Peyer's patch (tissue), 4 donors: ENCODE results near the gene DMD. TPM values are rescaled to one million over a fixed set of nuclear protein-coding genes. Genes with fewer than 3 reads are reported as not detected.
"Not testable (repeated sequence)": the region's sequence is repeated elsewhere in the genome, so short reads cannot be mapped to it uniquely, and the experiment has no call there.

Source experiments
- DNase-seq, 3 donors: peaks; one replicate each; pipeline ENCODE4 v3.0.0-alpha.2; 2017 to 2019
- H3K27ac ChIP-seq, 4 donors: fragments of 200-600 bp; sonication (generic); one replicate each; pipeline ENCODE4 v1.5.1; 2016 to 2019
- H3K27me3 ChIP-seq, 2 donors: fragments of 200-600 bp; sonication (generic); one replicate each; pipeline ENCODE4 v1.5.1; 2019
- H3K36me3 ChIP-seq, 3 donors: fragments of 200-600 bp; sonication (generic); one replicate each; pipeline ENCODE4 v1.5.1; 2016 to 2019
- H3K4me1 ChIP-seq, 4 donors: fragments of 200-600 bp; sonication (generic); one replicate each; pipeline ENCODE4 v1.5.1; 2016 to 2019
- H3K4me3 ChIP-seq, 4 donors: fragments of 200-600 bp; sonication (generic); 1 replicate in 3 of 4; 2 replicates in 1 of 4; pipeline ENCODE4 v1.5.1; 2016 to 2019; ENCODE audit warnings: mild to moderate bottlenecking in 1 of 4
- H3K9me3 ChIP-seq, 4 donors: fragments of 200-600 bp; sonication (generic); one replicate each; pipeline ENCODE4 v1.5.1; 2016 to 2019; ENCODE audit warnings: mild to moderate bottlenecking in 1 of 4
- POLR2A ChIP-seq, 2 donors: fragments of 450-650 bp; IDR thresholded peaks; one replicate each; pipeline ENCODE4 v1.5.1; 2017; ENCODE audit warnings: antibody characterized with exemption in 2 of 2, mild to moderate bottlenecking in 2 of 2, moderate library complexity in 2 of 2
- total RNA-seq, 4 donors: library from RNA; depleted of rRNA; stranded (reverse); fragments of >200 nt; gene quantifications; one replicate each; pipeline ENCODE4 v1.1.0, GENCODE V29; 2016
- TF ChIP-seq, protein P1 (sequence below), 6 experiments: fragments of 450-650 bp in 4 of 6; fragments of 200-600 bp in 2 of 6; sonication (generic) in 1 of 6; IDR thresholded peaks; one replicate each; pipeline ENCODE4 v1.5.1; 2017 to 2019; ENCODE audit warnings: antibody characterized with exemption in 6 of 6, mild to moderate bottlenecking in 3 of 6, moderate library complexity in 1 of 6

The DMD gene
- total RNA-seq, 4 donors from 2014 or later = 15.8 to 109 (median 19.1) TPM

DNA sequence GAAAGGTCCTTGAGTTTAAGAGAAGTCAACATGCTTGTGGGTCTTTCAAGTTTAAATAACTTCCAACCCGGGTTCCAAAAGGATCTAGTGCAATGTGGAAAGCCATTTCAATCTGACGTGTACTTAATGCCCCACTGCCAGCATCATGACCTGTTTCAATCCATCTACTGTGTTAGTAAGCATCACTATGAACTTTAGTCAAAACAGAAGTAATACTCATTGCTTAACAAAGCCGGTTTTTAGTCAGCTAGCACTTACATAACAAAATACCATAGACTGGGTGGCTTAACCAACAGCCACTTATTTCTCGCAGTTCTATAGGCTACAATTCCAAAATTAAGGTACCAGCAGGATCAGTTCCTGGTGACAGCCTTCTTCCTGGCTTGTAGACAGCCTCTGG is 677.5 kb downstream of the DMD start:
- Histone ChIP-seq H3K9me3 (no peaks in the 10 kb centered on the region), H3K4me3 (no peak overlapping the region), H3K27ac (no peak overlapping the region), H3K4me1 (no peaks in the 10 kb centered on the region), H3K27me3 (no peaks in the 10 kb centered on the region), H3K36me3 (no peaks in the 10 kb centered on the region)
- no peak for DNase-seq
- TF ChIP-seq, protein P1, sequence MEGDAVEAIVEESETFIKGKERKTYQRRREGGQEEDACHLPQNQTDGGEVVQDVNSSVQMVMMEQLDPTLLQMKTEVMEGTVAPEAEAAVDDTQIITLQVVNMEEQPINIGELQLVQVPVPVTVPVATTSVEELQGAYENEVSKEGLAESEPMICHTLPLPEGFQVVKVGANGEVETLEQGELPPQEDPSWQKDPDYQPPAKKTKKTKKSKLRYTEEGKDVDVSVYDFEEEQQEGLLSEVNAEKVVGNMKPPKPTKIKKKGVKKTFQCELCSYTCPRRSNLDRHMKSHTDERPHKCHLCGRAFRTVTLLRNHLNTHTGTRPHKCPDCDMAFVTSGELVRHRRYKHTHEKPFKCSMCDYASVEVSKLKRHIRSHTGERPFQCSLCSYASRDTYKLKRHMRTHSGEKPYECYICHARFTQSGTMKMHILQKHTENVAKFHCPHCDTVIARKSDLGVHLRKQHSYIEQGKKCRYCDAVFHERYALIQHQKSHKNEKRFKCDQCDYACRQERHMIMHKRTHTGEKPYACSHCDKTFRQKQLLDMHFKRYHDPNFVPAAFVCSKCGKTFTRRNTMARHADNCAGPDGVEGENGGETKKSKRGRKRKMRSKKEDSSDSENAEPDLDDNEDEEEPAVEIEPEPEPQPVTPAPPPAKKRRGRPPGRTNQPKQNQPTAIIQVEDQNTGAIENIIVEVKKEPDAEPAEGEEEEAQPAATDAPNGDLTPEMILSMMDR (IDR thresholded peaks at IDR 0.05) = no peak
- TF ChIP-seq POLR2A (IDR thresholded peaks at IDR 0.05) = no peak

DNA sequence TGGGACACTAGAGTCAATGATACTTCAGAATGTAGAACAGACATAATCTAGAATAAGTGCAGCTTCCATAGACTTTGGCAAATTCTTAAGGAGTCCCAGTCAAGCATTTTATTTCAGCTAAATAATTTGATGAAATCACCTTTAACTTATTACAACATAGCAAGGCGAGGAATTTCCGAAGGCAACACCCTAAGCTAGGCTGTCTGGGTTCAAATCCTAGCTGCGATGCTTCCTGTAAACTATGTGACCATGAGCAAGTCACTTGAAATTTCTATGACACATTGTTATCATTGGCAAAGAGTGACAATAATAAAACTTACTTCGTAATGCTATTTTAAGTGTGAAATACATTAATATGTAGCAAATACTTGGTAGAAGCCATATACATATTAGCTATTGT is 679.1 kb downstream of the DMD start:
- Histone ChIP-seq H3K27ac (no peak overlapping the region), H3K9me3 (no peaks in the 10 kb centered on the region), H3K27me3 (no peaks in the 10 kb centered on the region), H3K36me3 (no peaks in the 10 kb centered on the region), H3K4me3 (no peak overlapping the region), H3K4me1 (no peaks in the 10 kb centered on the region)
- no peak for DNase-seq
- no peak for TF ChIP-seq POLR2A (IDR thresholded peaks at IDR 0.05)

DNA sequence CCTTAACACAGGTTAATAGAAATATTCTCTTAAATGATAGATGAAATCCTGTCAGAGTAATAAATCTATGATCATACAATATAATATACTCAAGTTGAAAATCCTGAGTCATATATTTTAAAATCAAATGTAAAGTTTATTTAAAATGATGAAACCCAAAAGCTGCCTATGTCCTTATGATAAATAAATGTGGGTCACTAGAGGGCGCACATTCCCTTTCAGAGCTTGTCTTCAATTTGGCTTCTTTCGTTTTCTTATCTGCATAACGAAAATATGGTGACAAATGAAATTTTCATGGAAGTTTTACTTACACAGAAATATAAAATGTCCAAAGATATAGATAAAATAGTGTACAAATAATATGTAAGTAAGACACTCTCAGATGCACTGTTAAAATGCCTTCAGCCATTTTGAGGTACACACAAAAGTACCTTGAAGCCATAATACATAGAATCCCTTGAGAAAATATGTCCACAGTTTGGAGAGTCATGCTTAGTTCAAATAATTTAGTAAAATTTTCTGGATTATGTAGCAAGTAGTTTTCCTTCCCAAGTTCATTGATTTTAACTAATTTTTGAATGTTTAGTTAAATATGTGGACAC is 680.4 kb downstream of the DMD start:
- Histone ChIP-seq H3K36me3 (no peaks in the 10 kb centered on the region), H3K4me1 (no peaks in the 10 kb centered on the region), H3K4me3 (no peak overlapping the region), H3K9me3 (no peaks in the 10 kb centered on the region), H3K27ac (no peak overlapping the region), H3K27me3 (no peaks in the 10 kb centered on the region)
- peak in 1 of 3 donors; percentile 48 for DNase-seq
- TF ChIP-seq, protein P1 (IDR thresholded peaks at IDR 0.05) = peak in 5 of 6 experiments; percentile 24 to 59 (median 39)
- no peak for TF ChIP-seq POLR2A (IDR thresholded peaks at IDR 0.05)

DNA sequence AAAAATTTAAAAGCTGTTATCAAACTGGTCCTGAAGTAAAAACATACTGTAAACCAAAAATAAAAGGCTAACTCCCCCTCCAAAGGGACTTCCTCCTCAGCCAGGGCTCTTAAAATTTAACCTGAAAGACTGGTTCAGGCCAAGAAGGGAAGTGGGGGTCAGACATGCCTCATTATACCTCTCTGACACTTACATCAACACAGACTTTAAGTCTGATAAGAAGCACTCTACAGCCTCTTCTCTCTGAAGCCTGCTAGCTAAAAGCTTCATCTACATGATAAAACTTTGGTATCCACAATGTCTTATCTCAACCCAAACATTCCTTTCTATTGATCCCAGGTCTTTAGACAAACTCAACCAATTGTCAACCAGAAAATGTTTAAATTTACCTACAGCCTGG is 682.9 kb downstream of the DMD start:
- not testable (repeated sequence) for DNase-seq, H3K27ac ChIP-seq, H3K36me3 ChIP-seq, H3K4me3 ChIP-seq, H3K9me3 ChIP-seq, H3K27me3 ChIP-seq, H3K4me1 ChIP-seq

DNA sequence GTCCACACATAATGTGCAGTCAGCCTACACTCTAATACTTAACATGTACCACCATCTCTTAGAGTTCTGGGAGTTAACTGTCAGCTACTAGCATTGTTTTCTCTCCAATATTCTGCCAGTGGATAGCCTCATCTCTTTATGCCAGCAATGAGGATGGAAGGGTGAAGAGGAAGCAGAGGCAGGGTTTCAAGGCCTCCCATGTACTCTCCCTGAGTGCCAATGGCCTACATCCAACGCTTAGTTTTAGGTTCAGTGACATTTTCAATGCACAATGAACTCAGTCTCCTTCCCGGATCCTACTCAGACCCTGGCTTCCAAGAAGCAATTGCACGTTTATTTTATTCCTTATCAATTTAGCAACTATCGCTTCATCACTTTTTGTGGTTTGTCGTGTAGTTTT is 686.1 kb downstream of the DMD start:
- no peak for DNase-seq
- H3K4me1 ChIP-seq = no peaks in the 10 kb centered on the region
- H3K27me3 ChIP-seq = no peaks in the 10 kb centered on the region
- H3K9me3 ChIP-seq = no peaks in the 10 kb centered on the region
- H3K4me3 ChIP-seq = no peak overlapping the region
- no peaks in the 10 kb centered on the region for H3K36me3 ChIP-seq
- no peak for TF ChIP-seq POLR2A (IDR thresholded peaks at IDR 0.05)
- no peak overlapping the region for H3K27ac ChIP-seq

DNA sequence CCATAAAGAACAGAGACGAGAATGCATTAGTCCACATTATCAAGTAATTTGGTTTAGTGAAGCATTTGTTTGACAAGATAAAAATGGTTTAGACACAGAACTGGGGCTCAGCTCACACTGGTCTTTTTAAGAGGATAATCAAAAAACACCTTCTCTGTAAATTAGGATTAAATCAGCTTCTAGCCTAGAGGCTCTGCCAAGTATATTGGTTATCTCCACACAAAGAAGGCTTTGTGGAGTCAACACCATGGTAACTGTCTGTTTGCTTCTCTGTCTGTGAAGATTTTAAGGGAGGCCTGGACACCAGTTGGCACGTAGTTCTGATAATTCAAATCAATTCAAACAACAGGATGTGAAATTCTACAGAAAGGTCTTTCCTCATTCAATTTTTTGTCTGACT is 687.0 kb downstream of the DMD start:
- H3K27ac ChIP-seq = no peak overlapping the region
- H3K9me3 ChIP-seq = no peaks in the 10 kb centered on the region
- no peaks in the 10 kb centered on the region for H3K36me3 ChIP-seq
- TF ChIP-seq, protein P1 (IDR thresholded peaks at IDR 0.05) = no peak
- no peak for TF ChIP-seq POLR2A (IDR thresholded peaks at IDR 0.05)
- H3K4me3 ChIP-seq = no peak overlapping the region
- no peak for DNase-seq
- no peaks in the 10 kb centered on the region for H3K4me1 ChIP-seq
- H3K27me3 ChIP-seq = no peaks in the 10 kb centered on the region

DNA sequence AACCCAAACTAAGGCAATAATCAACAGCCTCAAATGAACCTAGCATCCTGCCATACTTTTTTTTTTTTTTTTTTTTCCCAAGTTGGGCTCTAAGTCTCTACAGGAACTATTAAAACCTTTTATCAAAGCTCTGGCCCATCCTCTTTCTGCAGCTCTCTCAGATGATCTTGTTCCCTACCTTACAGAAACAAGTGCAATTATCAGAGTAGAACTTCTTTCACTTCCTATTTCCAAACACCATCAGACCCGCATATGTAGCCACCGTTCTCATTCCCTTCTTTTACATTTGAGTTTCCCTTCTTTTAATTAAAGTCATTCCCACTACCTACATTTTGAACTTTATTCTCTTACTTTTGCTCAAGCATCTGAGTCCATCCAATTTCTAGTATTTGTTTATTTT is 690.6 kb downstream of the DMD start:
- no peaks in the 10 kb centered on the region for H3K27me3 ChIP-seq
- H3K4me1 ChIP-seq = no peaks in the 10 kb centered on the region
- TF ChIP-seq POLR2A (IDR thresholded peaks at IDR 0.05) = no peak
- TF ChIP-seq, protein P1 (IDR thresholded peaks at IDR 0.05) = no peak
- H3K36me3 ChIP-seq = no peaks in the 10 kb centered on the region
- no peak for DNase-seq
- no peaks in the 10 kb centered on the region for H3K9me3 ChIP-seq
- no peak overlapping the region for H3K27ac ChIP-seq
- no peak overlapping the region for H3K4me3 ChIP-seq
